IMR-90 (cell line): Measurements from ENCODE around the gene GPC6. TPM values are rescaled to one million over a fixed set of nuclear protein-coding genes. Genes with fewer than 3 reads are reported as not detected.

Experiments used
- ATAC-seq: fragments of 200-7000 bp; cut with Tn5 transposase; 2 replicates; pipeline ENCODE4 v1.9.1; 2020; ENCODE audit warnings: low read depth, mild to moderate bottlenecking, moderate library complexity
- BruUV-seq: library from RNA; stranded (reverse); fragments of 400-500 nt; replicated peaks from 2 replicates; lab custom pipeline; 2021; lab: Mats Ljungman, UMichigan
- CTCF ChIA-PET: fragments of 300-600 bp; formaldehyde crosslinking; extraction: SDS; loops from one replicate; lab custom pipeline; 2021; ENCODE audit warnings: antibody characterized with exemption; lab: Yijun Ruan, JAX
- POLR2A ChIA-PET: fragments of 300-600 bp; sonication (Branson Sonifier 250); formaldehyde crosslinking; loops from one replicate; lab custom pipeline; 2022; ENCODE audit warnings: antibody characterized with exemption; ENCODE audit not compliant: unreplicated experiment; lab: Charles Lee
- DNase-seq: peaks from one replicate; pipeline ENCODE4 v3.0.0; 2013
- H2AFZ ChIP-seq: replicated peaks from 2 replicates; pipeline ENCODE3; 2013; ENCODE audit warnings: low read length, mild to moderate bottlenecking; ENCODE audit not compliant: poor library complexity
- H2AK5ac ChIP-seq: 2 replicates; pipeline ENCODE4 v1.6.1; 2013; ENCODE audit warnings: low read depth, low read length, inconsistent platforms
- H2AK9ac ChIP-seq: replicated peaks from 2 replicates; pipeline ENCODE3; 2013; ENCODE audit warnings: mild to moderate bottlenecking, low read depth, low read length, moderate library complexity; ENCODE audit not compliant: poor library complexity
- H2BK120ac ChIP-seq: 2 replicates; pipeline ENCODE4 v1.6.1; 2013; ENCODE audit warnings: low read depth, low read length, inconsistent platforms
- H2BK15ac ChIP-seq: 3 replicates; pipeline ENCODE4 v1.6.1; 2013; ENCODE audit warnings: low read depth, low read length, inconsistent platforms
- H2BK20ac ChIP-seq: 2 replicates; pipeline ENCODE4 v1.6.1; 2013; ENCODE audit warnings: low read depth, mild to moderate bottlenecking, inconsistent platforms, low read length, moderate library complexity
- H2BK5ac ChIP-seq: 2 replicates; pipeline ENCODE4 v1.6.1; 2013; ENCODE audit warnings: mild to moderate bottlenecking, low read depth, low read length, inconsistent platforms; ENCODE audit not compliant: poor library complexity, severe bottlenecking
- H3K14ac ChIP-seq: replicated peaks from 2 replicates; pipeline ENCODE4 v1.6.1; 2013; ENCODE audit warnings: low read depth, low read length, inconsistent platforms
- H3K18ac ChIP-seq: 2 replicates; pipeline ENCODE4 v1.6.1; 2013; ENCODE audit warnings: low read depth, low read length, control low read depth
- H3K23ac ChIP-seq: 2 replicates; pipeline ENCODE4 v1.6.1; 2013; ENCODE audit warnings: low read depth, low read length, inconsistent platforms
- H3K27ac ChIP-seq: 2 replicates; pipeline ENCODE4 v1.5.1; 2013; ENCODE audit warnings: mild to moderate bottlenecking, control low read depth, low read length; ENCODE audit not compliant: insufficient read depth
- H3K27me3 ChIP-seq: 2 replicates; pipeline ENCODE4 v1.6.1; 2013; ENCODE audit warnings: low read length; ENCODE audit not compliant: control insufficient read depth, insufficient read depth
- H3K36me3 ChIP-seq: 2 replicates; pipeline ENCODE4 v1.6.1; 2013; ENCODE audit warnings: low read length, mixed read lengths; ENCODE audit not compliant: control insufficient read depth, insufficient read depth
- H3K4ac ChIP-seq: 2 replicates; pipeline ENCODE4 v1.6.1; 2013; ENCODE audit warnings: low read depth, low read length, inconsistent platforms
- H3K4me1 ChIP-seq: 2 replicates; pipeline ENCODE4 v1.6.1; 2013; ENCODE audit warnings: low read length, mixed read lengths; ENCODE audit not compliant: control insufficient read depth, insufficient read depth
- H3K4me2 ChIP-seq: 2 replicates; pipeline ENCODE4 v1.6.1; 2013; ENCODE audit warnings: low read depth, mild to moderate bottlenecking, control low read depth, low read length, moderate library complexity
- H3K4me3 ChIP-seq: 2 replicates; pipeline ENCODE4 v1.5.1; 2013; ENCODE audit warnings: low read depth, mild to moderate bottlenecking, control low read depth, low read length, moderate library complexity; ENCODE audit not compliant: insufficient read depth
- H3K56ac ChIP-seq: 2 replicates; pipeline ENCODE4 v1.6.1; 2013; ENCODE audit warnings: low read length, inconsistent platforms; ENCODE audit not compliant: insufficient read depth; ENCODE audit errors: extremely low read depth
- H3K79me1 ChIP-seq, 2 experiments: 2 replicates each; pipeline ENCODE4 v1.6.1; 2013; ENCODE audit warnings: low read length in 2 of 2, inconsistent platforms in 1 of 2, low read depth in 1 of 2
- H3K9ac ChIP-seq: 2 replicates; pipeline ENCODE4 v1.6.1; 2013; ENCODE audit warnings: low read depth, low read length, control low read depth
- H3K9me1 ChIP-seq: 2 replicates; pipeline ENCODE4 v1.6.1; 2013; ENCODE audit warnings: low read length, inconsistent platforms; ENCODE audit not compliant: insufficient read depth
- H3K9me3 ChIP-seq: 2 replicates; pipeline ENCODE4 v1.6.1; 2013; ENCODE audit warnings: low read length; ENCODE audit not compliant: control insufficient read depth, insufficient read depth
- H4K20me1 ChIP-seq: 2 replicates; pipeline ENCODE4 v1.6.1; 2013; ENCODE audit warnings: low read length, inconsistent platforms; ENCODE audit not compliant: insufficient read depth
- H4K5ac ChIP-seq: 2 replicates; pipeline ENCODE4 v1.6.1; 2013; ENCODE audit warnings: mild to moderate bottlenecking, low read depth, low read length, control low read depth
- H4K8ac ChIP-seq, 2 experiments: 2 replicates each; pipeline ENCODE4 v1.6.1; 2013; ENCODE audit warnings: low read depth in 2 of 2, low read length in 2 of 2, control low read depth in 1 of 2, inconsistent platforms in 1 of 2
- H4K91ac ChIP-seq: 2 replicates; pipeline ENCODE4 v1.6.1; 2013; ENCODE audit warnings: low read depth, low read length, inconsistent platforms; ENCODE audit not compliant: insufficient read depth
- BHLHE40 ChIP-seq: fragments of 150-350 bp; IDR thresholded peaks from 2 replicates; pipeline ENCODE4 v1.6.1; 2016; ENCODE audit warnings: mild to moderate bottlenecking, low read depth, low read length
- CEBPB ChIP-seq: IDR thresholded peaks from 2 replicates; pipeline ENCODE4 v1.6.1; 2012; ENCODE audit warnings: low read depth, low read length, improper control_type of control experiment
- CHD1 ChIP-seq: IDR thresholded peaks from 2 replicates; pipeline ENCODE4 v1.6.1; 2012; ENCODE audit warnings: low read depth, low read length, improper control_type of control experiment
- ELK1 ChIP-seq: fragments of 150-350 bp; IDR thresholded peaks from 2 replicates; pipeline ENCODE4 v1.6.1; 2016; ENCODE audit warnings: low read depth, mild to moderate bottlenecking, low read length, moderate library complexity, borderline replicate concordance
- MAFK ChIP-seq: IDR thresholded peaks from 2 replicates; pipeline ENCODE4 v1.6.1; 2012; ENCODE audit warnings: low read depth, low read length, improper control_type of control experiment
- MAZ ChIP-seq: IDR thresholded peaks from 2 replicates; pipeline ENCODE4 v1.6.1; 2012; ENCODE audit warnings: low read depth, mild to moderate bottlenecking, low read length, improper control_type of control experiment, moderate library complexity, borderline replicate concordance
- MXI1 ChIP-seq: IDR thresholded peaks from 2 replicates; pipeline ENCODE4 v1.6.1; 2012; ENCODE audit warnings: low read depth, mild to moderate bottlenecking, low read length, moderate library complexity, borderline replicate concordance
- NFE2L2 ChIP-seq: fragments of 150-350 bp; IDR thresholded peaks from 2 replicates; pipeline ENCODE4 v1.6.1; 2016; ENCODE audit warnings: low read depth, mild to moderate bottlenecking, low read length
- POLR2A ChIP-seq: IDR thresholded peaks from 2 replicates; pipeline ENCODE4 v1.6.1; 2012; ENCODE audit warnings: mild to moderate bottlenecking, low read depth, low read length
- RAD21 ChIP-seq: IDR thresholded peaks from 2 replicates; pipeline ENCODE4 v1.6.1; 2012; ENCODE audit warnings: low read length, improper control_type of control experiment
- RCOR1 ChIP-seq: IDR thresholded peaks from 2 replicates; pipeline ENCODE4 v1.6.1; 2012; ENCODE audit warnings: mild to moderate bottlenecking, low read length, improper control_type of control experiment; ENCODE audit not compliant: insufficient replicate concordance
- RFX5 ChIP-seq: IDR thresholded peaks from 2 replicates; pipeline ENCODE4 v1.8.0; 2012; ENCODE audit warnings: low read depth, mild to moderate bottlenecking, low read length, moderate library complexity
- SMC3 ChIP-seq: fragments of 150-350 bp; IDR thresholded peaks from 2 replicates; pipeline ENCODE4 v1.6.1; 2016; ENCODE audit warnings: low read depth, mild to moderate bottlenecking, antibody characterized with exemption, low read length, moderate library complexity
- USF2 ChIP-seq: fragments of 150-350 bp; IDR thresholded peaks from 2 replicates; pipeline ENCODE4 v1.6.1; 2017; ENCODE audit warnings: mild to moderate bottlenecking, antibody characterized with exemption, low read length, low read depth
- WGBS, 2 experiments: methylation state at CpG; one replicate each; pipeline versions ENCODE4 v1.1.5 to v1.1.7; 2013; ENCODE audit warnings: missing lambda C conversion rate in 2 of 2; ENCODE audit not compliant: insufficient read length in 1 of 2; ENCODE audit errors: extremely low coverage in 2 of 2; 5-methylcytosine and 5-hydroxymethylcytosine counted together
- dilution Hi-C: fragments of 300-500 bp; cut with HindIII; formaldehyde crosslinking; loops from one replicate; pipeline ENCODE4 v1.14.3; 2018; ENCODE audit warnings: low sequenced_read_pairs; ENCODE audit not compliant: unreplicated experiment
- in situ Hi-C: fragments of 300-500 bp; cut with MboI; formaldehyde crosslinking; loops from 3 replicates; pipeline ENCODE4 v1.14.3; 2019; ENCODE audit warnings: low sequenced_read_pairs, inconsistent platforms, mixed read lengths
- intact Hi-C: fragments of 100-400 bp; cut with micrococcal nuclease; formaldehyde crosslinking; loops from 2 replicates; pipeline ENCODE4 v1.10.0; 2022
- polyA plus RNA-seq, 3 experiments: library from polyadenylated mRNA; depleted of rRNA; stranded (reverse); fragments of >200 nt; gene quantifications; 2 replicates each; pipeline ENCODE4 v1.2.3, GENCODE V29; 2012; ENCODE audit warnings: low replicate concordance in 1 of 3
- total RNA-seq: library from RNA; depleted of rRNA; stranded (reverse); fragments of >200 nt; gene quantifications from 2 replicates; pipeline ENCODE4 v1.2.3, GENCODE V29; 2012

The GPC6 gene
- total and polyA plus RNA-seq, 2 of the 4 experiments (the other 2 are of a cell fraction), result 14.9 to 39.4 TPM

DNA sequence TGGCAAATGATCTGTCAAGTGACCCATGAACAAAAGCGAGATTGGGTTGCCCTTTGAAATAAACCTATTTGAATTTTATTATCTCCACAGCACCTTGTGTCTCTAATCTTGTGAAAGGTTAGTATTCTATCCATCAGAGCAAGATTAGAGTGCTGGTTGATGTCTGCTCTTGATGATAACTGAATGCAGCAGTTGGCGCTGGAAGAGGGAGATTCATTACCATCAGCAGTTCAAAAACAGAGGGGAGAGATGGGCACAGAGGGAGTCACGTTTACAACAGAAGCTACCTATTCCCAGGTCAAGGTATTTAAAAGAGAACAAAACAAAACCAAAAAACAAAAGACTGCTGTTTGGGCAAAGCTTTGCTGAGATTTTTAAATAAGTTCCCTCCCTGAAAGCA is 588.1 kb downstream of the GPC6 start:
- Histone ChIP-seq H3K4ac (no peak overlapping the region), H2BK5ac (no peak overlapping the region), H3K4me1 (no peaks in the 10 kb centered on the region), H3K36me3 (no peaks in the 10 kb centered on the region), H3K14ac (no peak overlapping the region), H2BK120ac (no peak overlapping the region), H3K18ac (no peak overlapping the region), H3K9me1 (no peaks in the 10 kb centered on the region), H3K9me3 (no peaks in the 10 kb centered on the region), H3K56ac (no peak overlapping the region), H4K5ac (no peak overlapping the region), H4K20me1 (no peaks in the 10 kb centered on the region), H3K4me3 (no peak overlapping the region), H4K8ac (no peak overlapping the region), H3K79me1 (no peaks in the 10 kb centered on the region), H3K23ac (no peak overlapping the region), H2BK20ac (no peak overlapping the region), H4K91ac (no peak overlapping the region), H3K27ac (no peak overlapping the region), H2AK9ac (no peak overlapping the region), H2AK5ac (no peak overlapping the region), H2BK15ac (no peak overlapping the region), H3K27me3 (no peaks in the 10 kb centered on the region), H3K9ac (no peak overlapping the region), H2AFZ (no peak overlapping the region), H3K4me2 (no peak overlapping the region)
- dilution Hi-C loops, result no loop called here
- in situ Hi-C loops, result no loop called here
- TF ChIP-seq MXI1 (no peak), RFX5 (no peak), RCOR1 (no peak), BHLHE40 (no peak), SMC3 (no peak), CEBPB (no peak), POLR2A (no peak), CHD1 (no peak), NFE2L2 (no peak), RAD21 (no peak), ELK1 (no peak), MAFK (no peak), MAZ (no peak), USF2 (no peak)
- ChIA-PET POLR2A (no interaction called here), CTCF (no interaction called here)
- intact Hi-C loops, result no loop called here
- no peak for ATAC-seq
- DNase-seq, result no peak
- WGBS, 2 experiments, result no CpG with 5 or more reads among the region's 3 CpGs
- no TSS peak for BruUV-seq
